Glutamatergic neuron (in vitro differentiated cells): Measurements from ENCODE around the gene HOXC4. TPM values are rescaled to one million over a fixed set of nuclear protein-coding genes. Genes with fewer than 3 reads are reported as not detected.
"Not testable (repeated sequence)": the region's sequence is repeated elsewhere in the genome, so short reads cannot be mapped to it uniquely, and the experiment has no call there.

ENCODE experiments used
- DNase-seq: peaks from one replicate; pipeline ENCODE4 v3.0.0; 2022
- H3K27ac Mint-ChIP-seq: one replicate; pipeline ENCODE4 v1.8.0; 2020; ENCODE audit warnings: mild to moderate bottlenecking, mixed read lengths, inconsistent platforms; ENCODE audit not compliant: unreplicated experiment
- H3K27me3 Mint-ChIP-seq: one replicate; pipeline ENCODE4 v1.8.0; 2020; ENCODE audit warnings: mild to moderate bottlenecking, moderate library complexity, mixed read lengths, inconsistent platforms; ENCODE audit not compliant: unreplicated experiment
- H3K36me3 Mint-ChIP-seq: one replicate; pipeline ENCODE4 v1.8.0; 2020; ENCODE audit warnings: mild to moderate bottlenecking, mixed read lengths, inconsistent platforms; ENCODE audit not compliant: unreplicated experiment
- H3K4me1 Mint-ChIP-seq: one replicate; pipeline ENCODE4 v1.8.0; 2020; ENCODE audit warnings: mild to moderate bottlenecking, low read depth, mixed read lengths, inconsistent platforms; ENCODE audit not compliant: unreplicated experiment
- H3K4me3 Mint-ChIP-seq: one replicate; pipeline ENCODE4 v1.8.0; 2020; ENCODE audit warnings: mild to moderate bottlenecking, mixed read lengths, inconsistent platforms; ENCODE audit not compliant: unreplicated experiment
- H3K9me3 Mint-ChIP-seq: one replicate; pipeline ENCODE4 v1.8.0; 2020; ENCODE audit warnings: mild to moderate bottlenecking, moderate library complexity, mixed read lengths, inconsistent platforms; ENCODE audit not compliant: unreplicated experiment
- total RNA-seq: library from RNA; stranded (reverse); fragmentation: NEBNext Ultra II Directional; extraction: Animal tissue kit (Norgen Biotek cat#: 25700); gene quantifications from one replicate; pipeline ENCODE4 v1.2.1, GENCODE V29; 2021; ENCODE audit not compliant: unreplicated experiment
- TF ChIP-seq, protein P1 (sequence below): fragments of 200-600 bp; sonication (generic); IDR thresholded peaks from one replicate; pipeline ENCODE4 v1.5.0; 2021; ENCODE audit not compliant: partially characterized antibody, unreplicated experiment

The HOXC4 gene
- total RNA-seq, 1 donor from 2014 or later = not detected

DNA sequence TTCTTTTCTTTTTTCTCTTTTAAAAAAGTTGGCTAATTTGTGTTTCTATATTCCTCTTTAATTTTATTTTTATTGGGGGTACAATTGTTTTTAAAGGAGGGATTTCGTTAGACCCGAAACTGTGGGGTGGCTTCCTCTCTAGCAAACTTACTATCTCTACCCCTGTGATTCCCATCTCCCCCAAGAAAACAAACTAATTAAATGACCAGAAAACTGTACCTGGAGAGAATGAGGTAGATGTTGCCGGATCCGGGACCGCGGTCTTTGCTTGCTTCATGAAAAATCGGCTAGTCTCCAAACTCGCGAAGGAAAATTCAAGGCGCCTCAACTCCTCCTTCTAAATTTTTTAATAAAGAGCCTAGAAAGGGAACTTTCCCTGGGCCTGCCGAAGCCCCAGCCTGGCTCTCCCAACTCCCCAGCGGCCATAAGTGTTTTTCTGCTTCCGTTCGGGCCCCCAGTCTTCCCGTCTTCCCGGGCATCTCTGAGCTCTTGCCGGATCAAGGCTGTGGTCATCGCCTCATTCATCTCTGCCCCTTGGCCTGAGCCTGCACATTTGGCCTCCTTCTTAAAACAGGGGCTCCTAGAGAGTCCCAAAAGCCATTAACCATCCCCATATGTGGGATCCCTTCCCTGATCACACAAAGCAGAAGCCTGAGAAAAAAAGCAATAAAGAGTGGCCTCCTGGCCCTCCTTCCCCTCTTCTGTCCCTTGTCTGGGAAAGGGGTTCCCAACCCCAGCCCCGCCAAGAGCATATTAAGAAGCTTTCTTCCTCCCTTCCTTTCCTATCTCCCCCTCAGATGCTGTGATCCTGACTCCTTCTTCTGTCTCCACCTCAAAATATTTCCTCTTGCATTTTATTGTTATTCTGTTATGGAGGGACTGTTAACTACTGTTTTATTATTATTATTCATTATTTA is 26.6 kb downstream of the HOXC4 start:
- not testable (repeated sequence) for H3K27ac Mint-ChIP-seq, H3K36me3 Mint-ChIP-seq, H3K4me1 Mint-ChIP-seq, DNase-seq, H3K4me3 Mint-ChIP-seq
- H3K27me3 Mint-ChIP-seq = peaks cover 45% of the 10 kb centered on the region
- H3K9me3 Mint-ChIP-seq = peaks cover 13% of the 10 kb centered on the region

- not testable (repeated sequence) for H3K4me1 Mint-ChIP-seq, H3K4me3 Mint-ChIP-seq, H3K36me3 Mint-ChIP-seq, H3K27ac Mint-ChIP-seq, DNase-seq
- Mint-ChIP-seq H3K9me3 (peaks cover 16% of the 10 kb centered on the region), H3K27me3 (peaks cover 45% of the 10 kb centered on the region)
These were observed 27.4 kb downstream of the HOXC4 start for GRCh38 chr12:54081053-54081514.

GRCh38 chr12:54081581-54082396 is 28.2 kb downstream of the HOXC4 start:
- Mint-ChIP-seq H3K27me3 (peaks cover 48% of the 10 kb centered on the region), H3K4me3 (peak overlapping the region; percentile 49), H3K9me3 (peaks cover 17% of the 10 kb centered on the region)
- DNase-seq, H3K27ac Mint-ChIP-seq, H3K4me1 Mint-ChIP-seq, H3K36me3 Mint-ChIP-seq: not testable (repeated sequence)

GRCh38 chr12:54082397-54082892 is 28.8 kb downstream of the HOXC4 start:
- H3K27me3 Mint-ChIP-seq = peaks cover 44% of the 10 kb centered on the region
- H3K4me3 Mint-ChIP-seq = peak overlapping the region; percentile 49
- H3K36me3 Mint-ChIP-seq = no peaks in the 10 kb centered on the region
- H3K9me3 Mint-ChIP-seq = peaks cover 17% of the 10 kb centered on the region
- TF ChIP-seq, protein P1, sequence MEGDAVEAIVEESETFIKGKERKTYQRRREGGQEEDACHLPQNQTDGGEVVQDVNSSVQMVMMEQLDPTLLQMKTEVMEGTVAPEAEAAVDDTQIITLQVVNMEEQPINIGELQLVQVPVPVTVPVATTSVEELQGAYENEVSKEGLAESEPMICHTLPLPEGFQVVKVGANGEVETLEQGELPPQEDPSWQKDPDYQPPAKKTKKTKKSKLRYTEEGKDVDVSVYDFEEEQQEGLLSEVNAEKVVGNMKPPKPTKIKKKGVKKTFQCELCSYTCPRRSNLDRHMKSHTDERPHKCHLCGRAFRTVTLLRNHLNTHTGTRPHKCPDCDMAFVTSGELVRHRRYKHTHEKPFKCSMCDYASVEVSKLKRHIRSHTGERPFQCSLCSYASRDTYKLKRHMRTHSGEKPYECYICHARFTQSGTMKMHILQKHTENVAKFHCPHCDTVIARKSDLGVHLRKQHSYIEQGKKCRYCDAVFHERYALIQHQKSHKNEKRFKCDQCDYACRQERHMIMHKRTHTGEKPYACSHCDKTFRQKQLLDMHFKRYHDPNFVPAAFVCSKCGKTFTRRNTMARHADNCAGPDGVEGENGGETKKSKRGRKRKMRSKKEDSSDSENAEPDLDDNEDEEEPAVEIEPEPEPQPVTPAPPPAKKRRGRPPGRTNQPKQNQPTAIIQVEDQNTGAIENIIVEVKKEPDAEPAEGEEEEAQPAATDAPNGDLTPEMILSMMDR = no peak
- H3K27ac Mint-ChIP-seq = no peak overlapping the region
- peaks cover 3% of the 10 kb centered on the region for H3K4me1 Mint-ChIP-seq
- DNase-seq = no peak

GRCh38 chr12:54088011-54088410 is 34.4 kb downstream of the HOXC4 start:
- H3K9me3 Mint-ChIP-seq, H3K27ac Mint-ChIP-seq, H3K36me3 Mint-ChIP-seq, H3K4me3 Mint-ChIP-seq, H3K4me1 Mint-ChIP-seq, DNase-seq: not testable (repeated sequence)
- H3K27me3 Mint-ChIP-seq = peaks cover 29% of the 10 kb centered on the region

GRCh38 chr12:54089465-54089864 is 35.8 kb downstream of the HOXC4 start:
- H3K4me1 Mint-ChIP-seq, H3K9me3 Mint-ChIP-seq, H3K36me3 Mint-ChIP-seq, DNase-seq, H3K27ac Mint-ChIP-seq: not testable (repeated sequence)
- H3K4me3 Mint-ChIP-seq = peak overlapping the region; percentile 4
- H3K27me3 Mint-ChIP-seq = peaks cover 27% of the 10 kb centered on the region

- not testable (repeated sequence) for H3K9me3 Mint-ChIP-seq, H3K36me3 Mint-ChIP-seq, H3K4me1 Mint-ChIP-seq, H3K27ac Mint-ChIP-seq
- Mint-ChIP-seq H3K4me3 (peak overlapping the region; percentile 76), H3K27me3 (peaks cover 30% of the 10 kb centered on the region)
- DNase-seq = peak; percentile 65
These were observed 36.7 kb downstream of the HOXC4 start for GRCh38 chr12:54090312-54090711.

DNA sequence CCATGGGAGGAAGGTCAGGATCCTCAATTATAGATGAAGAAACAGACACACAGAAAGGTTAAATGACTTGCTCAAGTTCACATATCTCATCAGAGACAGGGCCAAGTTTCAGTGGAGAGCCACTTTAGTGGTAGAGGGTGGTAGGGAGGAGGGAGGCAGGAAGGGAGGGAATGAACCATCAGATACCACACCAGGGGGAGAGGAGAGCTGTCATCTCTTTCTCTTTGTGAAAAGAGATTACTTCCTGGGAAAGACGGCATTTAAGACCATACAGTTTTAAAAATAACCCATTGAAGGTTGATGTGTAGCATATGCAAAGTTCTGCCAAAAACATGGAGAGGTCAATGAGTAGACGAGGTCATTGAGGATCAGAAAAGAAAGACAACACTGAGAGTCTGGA is 39.3 kb downstream of the HOXC4 start:
- not testable (repeated sequence) for H3K4me3 Mint-ChIP-seq, H3K9me3 Mint-ChIP-seq, H3K27ac Mint-ChIP-seq, DNase-seq, H3K4me1 Mint-ChIP-seq, H3K36me3 Mint-ChIP-seq
- H3K27me3 Mint-ChIP-seq = peaks cover 28% of the 10 kb centered on the region

DNA sequence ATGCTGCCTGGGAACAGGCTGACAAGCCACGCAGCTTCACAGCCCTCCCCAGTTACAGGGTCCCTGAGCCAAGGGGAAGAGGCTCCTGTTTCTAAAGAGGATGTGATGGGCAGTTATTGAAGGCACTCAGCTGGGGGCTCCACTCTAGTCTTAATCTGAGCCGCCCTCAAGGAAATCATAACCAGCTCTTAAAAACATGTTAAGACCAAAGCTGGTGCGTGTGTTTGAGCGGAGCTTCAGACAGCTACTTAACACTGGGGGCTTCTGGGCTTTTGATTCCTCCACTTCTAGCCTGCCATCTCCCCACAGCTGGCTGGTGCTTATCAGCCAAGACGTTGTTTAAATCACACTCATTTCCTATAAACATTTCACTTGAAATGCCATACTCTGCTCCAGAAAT is 42.3 kb downstream of the HOXC4 start:
- H3K36me3 Mint-ChIP-seq, H3K4me3 Mint-ChIP-seq, H3K9me3 Mint-ChIP-seq, DNase-seq, H3K4me1 Mint-ChIP-seq, H3K27ac Mint-ChIP-seq: not testable (repeated sequence)
- peaks cover 18% of the 10 kb centered on the region for H3K27me3 Mint-ChIP-seq

DNA sequence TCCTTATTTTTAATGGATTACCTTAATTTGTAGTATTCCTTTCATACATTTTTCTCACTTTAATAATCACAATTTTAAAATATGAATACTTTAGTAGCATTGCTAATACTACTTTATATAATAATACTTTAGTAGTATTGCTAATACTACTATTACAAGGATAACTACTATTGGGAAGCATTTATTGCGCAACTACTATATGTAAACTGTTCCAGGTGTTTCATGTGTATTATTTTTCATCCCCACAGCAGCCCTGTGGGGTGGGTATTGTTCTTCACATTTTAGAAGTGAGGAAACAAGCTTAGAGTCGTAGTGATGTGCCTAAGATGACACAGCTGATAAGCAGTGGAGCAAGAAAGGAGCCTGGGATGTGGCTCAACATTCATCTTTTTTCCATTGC is 45.0 kb downstream of the HOXC4 start:
- H3K27me3 Mint-ChIP-seq = peaks cover 21% of the 10 kb centered on the region
- not testable (repeated sequence) for H3K4me1 Mint-ChIP-seq, H3K4me3 Mint-ChIP-seq

DNA sequence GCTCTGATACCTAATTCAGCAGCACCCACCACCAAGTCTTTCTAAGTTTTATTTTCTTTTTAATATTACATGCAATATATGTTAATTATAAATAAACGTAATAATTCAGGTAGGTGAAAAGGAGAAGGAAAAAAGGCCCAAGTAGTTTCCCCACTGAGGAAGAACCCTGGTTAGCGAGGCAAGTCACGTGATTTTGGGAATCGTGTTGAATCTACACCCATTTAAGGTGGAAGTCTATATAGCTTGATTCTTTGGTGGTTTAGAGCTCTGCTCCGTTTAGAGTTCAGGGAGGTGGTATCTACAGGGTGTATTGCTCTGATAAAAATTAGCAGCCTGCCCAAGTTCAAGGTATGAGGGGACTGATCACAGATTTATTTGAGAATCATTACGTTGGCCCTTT is 47.0 kb downstream of the HOXC4 start:
- H3K27me3 Mint-ChIP-seq = peaks cover 15% of the 10 kb centered on the region
- not testable (repeated sequence) for H3K9me3 Mint-ChIP-seq, H3K36me3 Mint-ChIP-seq

More for the DNA sequence above, 45.0 kb downstream of the HOXC4 start:
- not testable (repeated sequence) for H3K27ac Mint-ChIP-seq, DNase-seq, H3K36me3 Mint-ChIP-seq, H3K9me3 Mint-ChIP-seq

More for the DNA sequence above, 47.0 kb downstream of the HOXC4 start:
- not testable (repeated sequence) for H3K4me3 Mint-ChIP-seq, H3K27ac Mint-ChIP-seq, DNase-seq, H3K4me1 Mint-ChIP-seq
